Fibroblast of the aortic adventitia (primary cell): ENCODE measurements around the gene PPRC1. TPM values are rescaled to one million over a fixed set of nuclear protein-coding genes. Genes with fewer than 3 reads are reported as not detected.

Experiments
- DNase-seq: peaks from one replicate; pipeline ENCODE4 v3.0.0-alpha.2; 2010; ENCODE audit warnings: low read depth
- H3K4me3 ChIP-seq: 2 replicates; pipeline ENCODE4 v1.5.1; 2011; ENCODE audit warnings: low read depth, mild to moderate bottlenecking, control low read depth, low read length, moderate library complexity
- total RNA-seq: library from RNA; depleted of rRNA; stranded (reverse); fragments of >200 nt; gene quantifications from 2 replicates; pipeline ENCODE4 v1.2.3, GENCODE V29; 2012; ENCODE audit warnings: low replicate concordance
- TF ChIP-seq, protein P1 (sequence below): IDR thresholded peaks from 2 replicates; pipeline ENCODE4 v1.5.1; 2011; ENCODE audit warnings: mild to moderate bottlenecking, low read length, control low read depth, inconsistent platforms; ENCODE audit not compliant: insufficient read depth

PPRC1 gene
- total RNA-seq, 1 donor = 22.8 TPM

GRCh38 chr10:102118867-102119266 lies 14.0 kb upstream of the PPRC1 start:
- H3K4me3 ChIP-seq = peak overlapping the region; percentile 87
- DNase-seq = peak; percentile 33
- TF ChIP-seq, protein P1, sequence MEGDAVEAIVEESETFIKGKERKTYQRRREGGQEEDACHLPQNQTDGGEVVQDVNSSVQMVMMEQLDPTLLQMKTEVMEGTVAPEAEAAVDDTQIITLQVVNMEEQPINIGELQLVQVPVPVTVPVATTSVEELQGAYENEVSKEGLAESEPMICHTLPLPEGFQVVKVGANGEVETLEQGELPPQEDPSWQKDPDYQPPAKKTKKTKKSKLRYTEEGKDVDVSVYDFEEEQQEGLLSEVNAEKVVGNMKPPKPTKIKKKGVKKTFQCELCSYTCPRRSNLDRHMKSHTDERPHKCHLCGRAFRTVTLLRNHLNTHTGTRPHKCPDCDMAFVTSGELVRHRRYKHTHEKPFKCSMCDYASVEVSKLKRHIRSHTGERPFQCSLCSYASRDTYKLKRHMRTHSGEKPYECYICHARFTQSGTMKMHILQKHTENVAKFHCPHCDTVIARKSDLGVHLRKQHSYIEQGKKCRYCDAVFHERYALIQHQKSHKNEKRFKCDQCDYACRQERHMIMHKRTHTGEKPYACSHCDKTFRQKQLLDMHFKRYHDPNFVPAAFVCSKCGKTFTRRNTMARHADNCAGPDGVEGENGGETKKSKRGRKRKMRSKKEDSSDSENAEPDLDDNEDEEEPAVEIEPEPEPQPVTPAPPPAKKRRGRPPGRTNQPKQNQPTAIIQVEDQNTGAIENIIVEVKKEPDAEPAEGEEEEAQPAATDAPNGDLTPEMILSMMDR = no peak

- peak; percentile 82 for DNase-seq
- peak overlapping the region; percentile 87 for H3K4me3 ChIP-seq
- TF ChIP-seq, protein P1 = no peak
These were observed 13.3 kb upstream of the PPRC1 start for GRCh38 chr10:102119417-102120141.

GRCh38 chr10:102120142-102120990 lies 12.5 kb upstream of the PPRC1 start, which contains the start of gene LDB1:
LDB1 (minus strand) TSS chr10:102120368; CDS start chr10:102120110, 258 bp downstream.
- DNase-seq = peak; percentile 72
- H3K4me3 ChIP-seq = peak within 1 kb of the TSS; percentile 87
- TF ChIP-seq, protein P1 = peak; percentile 16

- peak; percentile 82 for DNase-seq
- H3K4me3 ChIP-seq = peak overlapping the region; percentile 87
- TF ChIP-seq, protein P1 = no peak
These were observed 11.7 kb upstream of the PPRC1 start for GRCh38 chr10:102120991-102121738.

DNA sequence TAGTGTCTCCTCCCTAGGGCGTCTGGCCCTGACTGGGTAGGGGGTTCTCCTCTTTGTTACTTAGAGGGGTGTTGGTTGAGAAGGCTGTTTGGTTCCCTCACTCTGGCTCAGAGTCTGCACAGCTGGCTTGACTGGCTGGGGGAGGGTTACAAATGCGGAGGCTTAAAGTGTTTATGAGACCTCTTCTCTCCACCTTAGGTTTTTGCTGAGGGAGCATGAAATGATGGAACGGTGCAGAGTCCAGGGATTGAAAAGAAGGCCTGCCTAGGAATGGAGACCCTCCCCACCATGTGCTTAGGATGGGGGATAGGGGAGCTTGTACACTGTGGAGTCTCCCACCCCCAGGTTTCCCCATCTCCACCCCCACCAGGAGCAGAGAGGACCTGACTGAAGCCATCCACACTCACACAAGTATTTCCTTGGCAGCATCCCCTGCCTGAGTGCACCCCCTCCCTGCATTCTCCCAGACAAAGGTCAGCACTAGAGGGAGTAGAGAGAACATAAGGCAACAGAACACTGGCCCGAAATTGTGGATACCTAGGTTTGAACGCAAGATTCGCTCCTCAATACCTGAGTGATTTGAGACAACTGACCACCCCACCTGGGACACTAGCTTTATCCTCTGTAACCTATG lies 11.0 kb upstream of the PPRC1 start:
- H3K4me3 ChIP-seq = peak overlapping the region; percentile 87
- TF ChIP-seq, protein P1 = peak; percentile 46
- DNase-seq = peak; percentile 47

DNA sequence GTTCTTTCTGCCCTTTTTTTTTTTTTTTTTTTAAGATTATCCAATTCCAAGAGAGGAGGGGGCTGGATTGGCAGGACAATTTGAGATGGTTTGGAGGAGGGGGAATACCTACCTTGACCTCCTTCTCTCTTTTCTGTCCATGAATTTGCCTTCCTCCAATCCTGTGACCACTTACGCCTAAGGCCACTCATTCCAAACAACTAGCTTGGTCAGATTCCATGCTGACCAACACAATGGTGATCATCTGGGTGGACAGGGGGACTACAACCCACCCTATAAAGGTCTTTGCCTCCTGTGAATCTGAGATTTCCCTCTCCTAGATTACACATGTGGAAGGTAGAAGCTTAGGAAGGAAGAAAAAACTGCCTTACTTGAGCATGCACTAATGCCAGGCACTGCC lies 10.4 kb upstream of the PPRC1 start:
- TF ChIP-seq, protein P1 = no peak
- no peak overlapping the region for H3K4me3 ChIP-seq
- DNase-seq = no peak
